Measurements from ENCODE around the gene DRD1.
"Not testable (repeated sequence)": the region's sequence is repeated elsewhere in the genome, so short reads cannot be mapped to it uniquely, and the experiment has no call there.

The DRD1 gene

GRCh38 chr5:175467983-175468690 is 24.2 kb upstream of the DRD1 start:
- no peak for DNase-seq (ENCODE audit: low read depth, low spot score)

GRCh38 chr5:175466700-175467318 is 22.8 kb upstream of the DRD1 start:
- no peak for DNase-seq (ENCODE audit: low read depth, low spot score)

GRCh38 chr5:175465282-175465681 is 21.3 kb upstream of the DRD1 start:
- DNase-seq (ENCODE audit: low read depth, low spot score), result no peak

- DNase-seq (ENCODE audit: low read depth, low spot score), result no peak
These were observed 20.9 kb upstream of the DRD1 start for GRCh38 chr5:175464942-175465233.

- peak; percentile 73 for DNase-seq (ENCODE audit: low read depth, low spot score)
These were observed 20.3 kb upstream of the DRD1 start for GRCh38 chr5:175464074-175464941.

GRCh38 chr5:175463641-175464040 is 19.7 kb upstream of the DRD1 start:
- no peak for DNase-seq (ENCODE audit: low read depth, low spot score)

GRCh38 chr5:175461370-175461769 is 17.4 kb upstream of the DRD1 start:
- DNase-seq (ENCODE audit: low read depth, low spot score), result no peak

- no peak for DNase-seq (ENCODE audit: low read depth, low spot score)
These were observed 16.6 kb upstream of the DRD1 start for GRCh38 chr5:175460552-175460951.

- no peak for DNase-seq (ENCODE audit: low read depth, low spot score)
These were observed 16.1 kb upstream of the DRD1 start for GRCh38 chr5:175460126-175460525.

- no peak for DNase-seq (ENCODE audit: low read depth, low spot score)
These were observed 13.5 kb upstream of the DRD1 start for GRCh38 chr5:175457466-175457865.

GRCh38 chr5:175456105-175456742 is 12.2 kb upstream of the DRD1 start:
- no peak for DNase-seq (ENCODE audit: low read depth, low spot score)

GRCh38 chr5:175454338-175454737 is 10.4 kb upstream of the DRD1 start:
- DNase-seq (ENCODE audit: low read depth, low spot score), result peak; percentile 33

- no peak for DNase-seq (ENCODE audit: low read depth, low spot score)
These were observed 8.2 kb upstream of the DRD1 start for GRCh38 chr5:175452166-175452565.

GRCh38 chr5:175448276-175448675 is 4.3 kb upstream of the DRD1 start:
- no peak for DNase-seq (ENCODE audit: low read depth, low spot score)

GRCh38 chr5:175447571-175447970 is 3.6 kb upstream of the DRD1 start:
- no peak for DNase-seq (ENCODE audit: low read depth, low spot score)

GRCh38 chr5:175446378-175446777 is 2.4 kb upstream of the DRD1 start:
- not testable (repeated sequence) for DNase-seq (ENCODE audit: low read depth, low spot score)

GRCh38 chr5:175444905-175445456 is 999 bp upstream of the DRD1 start:
- no peak for DNase-seq (ENCODE audit: low read depth, low spot score)

GRCh38 chr5:175443514-175444059 is 395 bp downstream of the DRD1 start:
- peak; percentile 80 for DNase-seq (ENCODE audit: low read depth, low spot score)

GRCh38 chr5:175438234-175438857 is 5.6 kb downstream of the DRD1 start:
- no peak for DNase-seq (ENCODE audit: low read depth, low spot score)

- peak; percentile 44 for DNase-seq (ENCODE audit: low read depth, low spot score)
These were observed 7.6 kb downstream of the DRD1 start for GRCh38 chr5:175436359-175436758.

GRCh38 chr5:175434800-175435199 is 9.2 kb downstream of the DRD1 start:
- no peak for DNase-seq (ENCODE audit: low read depth, low spot score)
